Inflammatory macrophage treated with lipopolysaccharide for 4 hours (primary cell): Measurements from ENCODE around the gene EFR3B.
A peak's percentile ranks its signal among the peaks of the same experiment; 100 is the strongest.
"Not testable (repeated sequence)": the region's sequence is repeated elsewhere in the genome, so short reads cannot be mapped to it uniquely, and the experiment has no call there.

Experiments
- DNase-seq: peaks from one replicate; pipeline ENCODE4 v3.0.0-alpha.2; 2020

The EFR3B gene

DNA sequence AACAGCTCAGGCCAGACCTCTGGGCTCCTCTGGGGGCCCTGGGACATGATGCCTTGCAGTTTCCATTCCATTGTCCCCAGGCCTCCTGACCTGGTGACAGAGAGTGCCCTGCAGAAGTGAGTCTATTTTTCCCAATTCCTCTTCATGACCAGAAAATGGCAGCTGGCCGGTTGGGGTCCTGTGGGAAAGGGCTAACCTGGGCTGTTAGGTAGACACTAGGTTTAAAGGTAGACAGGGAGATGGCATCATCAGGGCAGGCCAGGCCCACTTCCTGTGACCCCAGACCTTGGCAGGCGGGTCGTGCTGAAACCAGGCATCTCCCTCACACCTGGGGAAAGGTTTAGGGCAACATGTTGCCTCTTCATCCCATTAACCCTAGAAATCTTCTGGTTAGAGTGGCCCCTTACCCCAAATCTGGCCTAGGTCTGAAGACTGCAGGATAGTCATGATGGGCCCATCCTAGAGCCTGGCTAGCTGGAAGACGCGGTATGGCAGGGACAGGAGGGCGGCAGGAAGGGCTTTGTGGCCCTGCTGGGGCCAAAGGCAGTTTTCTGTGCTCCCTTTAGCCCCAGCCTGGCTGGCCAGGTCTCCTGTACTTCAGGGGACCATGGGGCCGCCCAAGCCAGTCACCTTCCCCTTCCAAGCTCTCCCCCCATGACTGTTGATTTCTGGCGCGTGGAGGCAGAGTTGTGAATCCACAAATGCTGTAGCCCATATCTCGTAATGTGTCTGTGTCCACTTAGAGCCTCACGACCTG lies 116.4 kb downstream of the EFR3B start:
- DNase-seq = no peak

GRCh38 chr2:25159949-25160348 lies 118.1 kb downstream of the EFR3B start:
- no peak for DNase-seq

DNA sequence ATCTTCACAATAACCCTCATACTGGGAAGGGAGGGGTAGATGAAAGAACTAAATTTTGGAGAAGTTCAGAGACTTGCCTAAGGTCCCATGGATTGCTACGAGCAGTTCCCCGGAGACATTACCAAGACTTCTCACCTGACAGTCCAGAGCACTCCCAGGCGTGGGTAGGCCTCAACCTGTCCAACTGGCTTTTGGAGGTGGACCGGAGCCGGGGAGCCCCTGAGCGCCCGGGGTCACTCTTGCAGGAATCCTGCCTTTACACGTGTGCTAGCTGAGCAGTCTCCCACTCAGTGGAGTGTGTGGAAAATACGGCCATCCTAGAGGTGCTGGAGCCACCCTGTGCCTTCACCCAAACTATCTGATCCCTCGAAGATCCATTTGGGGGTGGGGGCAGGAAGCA lies 118.5 kb downstream of the EFR3B start:
- DNase-seq = no peak

- peak; percentile 51 for DNase-seq
Measured at GRCh38 chr2:25161055-25161781, 119.3 kb downstream of the EFR3B start.

GRCh38 chr2:25162061-25162460 lies 120.2 kb downstream of the EFR3B start:
- not testable (repeated sequence) for DNase-seq

DNA sequence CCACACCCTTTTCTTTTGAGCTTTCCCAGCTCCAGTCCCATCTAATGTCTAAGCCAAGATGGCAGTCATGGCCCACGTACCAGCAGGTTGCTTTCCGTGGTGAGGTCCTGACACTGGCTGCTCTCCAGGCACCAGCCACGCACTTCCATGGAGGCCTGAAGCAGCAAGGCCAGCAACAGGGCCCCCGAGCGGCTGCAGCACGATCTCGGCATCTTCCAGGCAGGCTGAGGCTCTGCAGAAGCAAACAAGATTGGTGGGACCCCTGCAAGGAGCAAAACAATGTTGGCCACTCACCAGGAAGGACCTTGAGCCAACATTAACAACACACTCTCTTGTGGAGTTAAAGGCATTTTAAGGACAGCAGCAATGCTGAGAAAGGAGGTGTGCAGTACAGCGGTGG lies 122.7 kb downstream of the EFR3B start:
- no peak for DNase-seq

DNA sequence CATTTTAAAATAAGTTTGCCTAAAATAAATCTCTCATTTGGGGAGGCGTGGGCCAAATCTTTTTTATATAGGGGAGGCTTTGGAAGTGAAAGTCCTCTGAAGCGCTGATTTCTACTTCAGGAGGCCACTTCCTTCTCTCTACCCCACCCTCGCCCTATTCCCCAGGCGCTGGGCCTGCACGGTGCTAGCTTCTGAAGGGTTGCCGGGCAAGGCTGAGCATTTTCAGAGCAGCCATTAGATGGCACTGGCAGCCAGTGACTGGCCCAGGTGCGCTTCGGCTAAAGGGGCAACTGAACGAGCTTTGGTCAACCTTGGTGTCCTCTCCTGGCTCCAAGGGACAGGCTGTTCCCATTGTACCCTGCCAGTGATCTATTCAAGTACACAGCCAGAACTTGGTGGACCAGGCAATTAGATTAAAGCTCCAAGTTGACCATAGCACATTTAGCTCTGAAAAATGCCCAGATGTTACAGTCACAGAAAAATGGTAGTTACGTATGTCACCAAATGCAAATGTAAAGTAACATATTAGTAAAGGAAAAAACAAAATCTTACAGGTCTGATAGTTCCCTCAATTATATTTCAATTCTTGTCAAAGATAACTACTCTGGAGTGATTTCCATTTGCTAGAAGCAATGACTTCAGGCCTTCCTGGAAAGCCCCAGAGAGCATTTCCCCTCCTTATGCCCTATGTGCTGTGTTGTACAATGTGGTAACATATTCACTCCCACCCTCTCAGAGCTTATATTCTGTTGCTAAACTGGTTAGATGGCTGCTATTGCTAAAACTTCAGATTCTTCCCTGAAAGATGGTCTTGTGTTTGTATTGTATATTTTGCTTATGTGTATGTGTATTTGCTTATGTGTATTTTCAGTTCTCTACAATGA lies 124.4 kb downstream of the EFR3B start:
- DNase-seq = peak; percentile 64

DNA sequence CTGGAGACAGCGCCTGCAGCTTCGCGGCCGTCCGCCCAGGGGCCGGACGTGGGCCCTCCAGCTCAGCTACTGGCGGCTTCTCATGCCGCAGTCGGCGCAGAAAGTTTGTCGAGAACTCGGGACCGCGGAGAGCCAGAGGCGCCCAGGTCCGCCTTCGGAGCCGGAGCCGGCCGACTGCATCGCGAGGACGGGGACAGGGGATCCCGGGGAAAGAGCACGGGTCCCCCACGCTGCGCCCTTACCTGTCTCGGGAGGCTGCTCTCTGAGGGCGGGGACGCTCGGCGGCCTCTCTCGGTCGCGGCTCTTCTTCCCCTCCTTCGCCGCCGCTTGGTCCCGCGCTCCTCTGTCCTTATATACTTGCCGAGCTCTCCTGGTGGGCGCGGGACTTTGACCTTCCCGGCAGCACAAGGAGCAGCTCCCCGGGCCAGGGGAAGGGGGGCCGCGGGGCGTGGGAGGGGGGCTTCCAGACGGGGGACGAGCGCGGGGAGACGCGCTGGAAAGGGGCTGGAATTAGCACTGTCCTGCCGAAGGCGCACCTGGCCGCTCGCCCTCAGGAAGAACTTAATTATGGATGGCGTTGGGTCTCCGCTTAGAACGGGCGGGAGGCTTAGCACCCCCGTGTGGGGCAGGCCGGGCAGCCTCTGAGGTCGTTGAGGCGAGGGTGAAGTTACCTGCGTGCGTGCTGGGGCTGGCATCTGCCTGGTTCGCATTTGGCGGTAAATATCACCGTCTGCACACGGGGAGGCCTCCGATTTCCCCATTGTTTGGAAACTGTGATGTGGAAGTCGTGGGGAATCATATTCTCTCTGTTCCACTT lies 126.6 kb downstream of the EFR3B start, which contains the start of gene POMC:
Gene POMC, minus strand, starts transcription at position 325 of the 817 bp plus-strand sequence. CDS start 3,808 bp downstream, outside the sequence.
- peak; percentile 18 for DNase-seq

- DNase-seq = no peak
Measured at GRCh38 chr2:25169073-25169470, 127.2 kb downstream of the EFR3B start.

DNA sequence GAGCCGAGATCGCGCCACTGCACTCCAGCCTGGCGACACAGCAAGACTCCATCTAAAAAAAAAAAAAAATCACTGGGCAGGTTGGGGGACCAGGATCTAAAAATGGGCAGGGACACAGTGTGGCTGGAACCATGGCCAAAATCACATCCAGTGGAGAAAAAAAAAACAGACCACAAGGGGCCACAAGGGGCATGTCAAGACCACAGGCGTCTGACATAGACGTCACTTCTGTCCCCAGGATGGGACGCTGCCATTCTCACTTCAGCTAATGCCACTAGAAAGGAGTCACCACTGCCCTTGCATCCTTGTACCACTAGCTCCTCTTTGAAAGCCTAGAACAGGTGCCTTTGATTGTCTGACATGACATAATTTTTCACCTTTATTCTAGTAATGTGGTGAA lies 129.0 kb downstream of the EFR3B start:
- no peak for DNase-seq

GRCh38 chr2:25173719-25174118 lies 131.8 kb downstream of the EFR3B start:
- no peak for DNase-seq

DNA sequence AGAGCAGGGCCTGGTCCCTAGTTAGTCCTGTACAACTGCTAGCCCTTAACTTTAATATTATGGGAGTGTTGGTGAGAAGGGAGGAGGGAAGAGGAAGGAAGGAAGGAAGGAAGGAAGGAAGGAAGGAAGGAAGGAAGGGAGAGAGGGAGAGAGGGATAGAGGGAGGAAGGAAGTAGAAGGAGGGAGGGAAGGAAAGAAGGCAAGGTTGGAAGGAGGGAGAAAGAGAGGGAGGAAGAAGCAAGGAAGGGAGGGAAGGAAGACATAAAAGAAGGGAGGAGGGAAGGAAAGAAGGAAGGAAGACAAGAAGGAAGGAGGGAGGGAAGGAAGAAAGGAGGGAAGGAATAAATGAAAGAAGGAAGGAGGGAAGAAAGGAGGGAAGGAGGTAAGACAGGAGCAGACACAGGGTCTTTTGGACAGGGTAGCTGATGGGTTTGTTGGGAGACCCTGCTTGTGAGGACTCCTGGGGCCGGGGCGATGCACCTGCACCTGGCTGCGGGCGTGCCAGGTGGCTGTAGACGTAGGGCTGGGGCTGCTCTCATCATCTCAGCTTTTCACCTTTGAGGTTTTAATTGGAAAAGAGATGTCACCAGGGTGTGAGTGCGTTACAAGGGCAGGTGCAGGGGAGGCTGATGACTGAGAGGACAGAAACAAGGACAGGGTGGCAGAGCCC lies 132.5 kb downstream of the EFR3B start:
- DNase-seq = no peak

- DNase-seq = peak; percentile 65
Measured at GRCh38 chr2:25176138-25176537, 134.3 kb downstream of the EFR3B start.

DNA sequence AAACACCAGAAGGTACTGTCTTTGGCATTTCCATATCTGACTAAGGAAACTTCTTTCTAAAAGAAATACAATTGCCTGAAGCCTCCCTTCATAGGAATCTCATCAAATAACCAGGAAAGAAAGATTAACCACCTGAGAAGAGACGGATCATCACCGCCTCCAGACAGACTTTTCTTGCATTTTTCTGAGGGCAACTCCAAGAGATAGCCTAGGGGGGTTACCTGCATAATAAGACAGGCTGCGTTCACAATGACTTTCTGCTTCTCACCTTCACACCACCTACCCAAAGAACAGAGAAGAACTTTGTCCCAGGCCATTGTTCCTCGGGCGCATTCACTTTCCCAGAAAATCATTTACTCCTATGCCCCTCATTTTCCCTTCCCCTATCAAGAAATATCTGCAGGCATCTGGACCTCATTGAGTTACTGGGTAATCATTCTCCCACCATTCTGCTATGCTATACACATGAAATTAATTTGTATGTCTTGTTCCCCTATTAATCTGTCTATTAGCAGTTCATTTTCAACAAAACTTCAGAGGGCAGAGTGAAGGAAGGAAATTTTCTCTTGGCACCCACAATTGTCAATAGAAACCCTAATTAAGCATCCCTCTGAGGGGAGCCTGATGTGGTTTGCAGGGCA lies 134.8 kb downstream of the EFR3B start:
- DNase-seq = no peak

DNA sequence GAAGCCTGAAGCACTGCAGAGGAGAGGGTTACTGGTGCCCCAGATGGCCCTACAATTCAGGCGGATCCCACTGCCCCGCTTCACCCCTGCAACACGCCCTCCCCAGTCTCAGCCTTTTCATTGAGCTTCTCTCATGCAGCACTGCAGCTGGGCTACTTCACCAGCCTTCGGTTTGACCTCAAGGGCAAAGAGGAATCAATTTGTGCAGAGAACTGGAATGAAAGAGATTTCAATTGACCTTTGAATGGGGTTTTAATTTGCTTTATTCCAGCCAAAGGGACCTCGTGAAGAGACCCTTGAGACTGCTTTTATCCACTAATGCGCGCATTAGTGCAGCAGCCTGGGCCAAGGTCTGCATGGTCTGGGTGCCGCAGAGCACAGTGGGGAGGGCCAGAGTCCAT lies 135.3 kb downstream of the EFR3B start:
- DNase-seq = no peak

GRCh38 chr2:25178976-25179375 lies 137.1 kb downstream of the EFR3B start:
- DNase-seq = no peak

DNA sequence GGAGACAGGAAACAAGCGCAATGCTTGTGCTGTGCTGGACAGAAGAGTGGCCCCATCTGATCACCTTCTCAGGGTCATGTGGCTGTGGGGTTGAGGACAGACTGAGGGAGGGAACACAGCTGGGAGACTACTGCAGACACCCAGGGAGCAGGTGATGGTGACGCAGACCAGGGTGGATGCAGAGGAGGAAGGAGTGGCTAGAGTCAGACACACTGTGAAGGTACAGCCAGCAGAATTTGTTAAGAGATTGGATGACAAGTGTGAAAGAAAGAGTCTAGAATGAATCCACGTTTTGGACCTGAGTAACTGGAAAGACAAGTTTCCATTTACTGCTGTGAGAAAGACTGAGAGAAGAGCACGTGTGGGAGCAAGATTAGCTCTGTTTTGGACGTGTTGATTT lies 142.4 kb downstream of the EFR3B start:
- DNase-seq = no peak

- DNase-seq = no peak
Measured at GRCh38 chr2:25187729-25188350, 146.0 kb downstream of the EFR3B start.

DNA sequence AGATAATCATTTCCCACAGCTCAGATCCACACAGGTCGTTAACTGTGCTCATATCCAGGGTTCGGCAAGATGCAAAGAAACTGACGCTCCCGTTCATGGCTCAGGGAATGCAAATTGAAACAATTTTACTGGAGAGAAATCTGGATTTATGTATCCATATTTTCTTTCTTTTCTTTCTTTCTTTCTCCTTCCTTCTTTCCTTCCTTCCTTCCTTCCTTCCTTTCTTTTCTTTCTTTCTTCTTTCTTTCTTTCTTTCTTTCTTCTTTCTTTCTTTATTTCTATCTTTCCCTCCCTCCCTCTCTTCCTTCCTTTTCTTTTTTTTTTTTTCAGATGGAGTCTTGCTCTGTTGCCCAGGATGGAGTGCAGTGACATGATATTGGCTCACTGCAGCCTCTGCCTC lies 146.5 kb downstream of the EFR3B start:
- no peak for DNase-seq

DNA sequence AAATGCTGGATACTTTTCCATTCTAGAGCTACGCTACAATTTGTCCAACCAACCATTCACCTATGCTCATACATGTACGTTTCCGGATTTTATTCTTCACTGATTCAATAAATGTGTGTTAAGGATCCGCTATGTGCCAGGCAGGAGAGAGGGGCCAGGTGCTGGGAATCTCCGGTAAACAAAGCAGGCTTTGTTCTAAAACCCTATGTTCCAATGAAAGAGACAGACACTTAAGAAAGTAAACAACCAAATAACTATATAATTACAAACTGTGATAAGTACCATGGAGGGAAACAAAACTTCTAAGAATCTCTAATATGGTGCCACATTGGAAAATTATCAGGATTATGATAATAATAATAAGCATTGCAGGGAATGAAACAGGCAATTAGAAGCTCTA lies 148.7 kb downstream of the EFR3B start:
- DNase-seq = no peak

- DNase-seq = no peak
Measured at GRCh38 chr2:25194576-25195122, 152.8 kb downstream of the EFR3B start.
